Measurements from ENCODE around the gene CDK5RAP3.
"Not testable (repeated sequence)": the region's sequence is repeated elsewhere in the genome, so short reads cannot be mapped to it uniquely, and the experiment has no call there.

The CDK5RAP3 gene

GRCh38 chr17:47999582-47999981, 28.7 kb downstream of the CDK5RAP3 start:
- DNase-seq, result peak; percentile 34 to 88 (median 76)

GRCh38 chr17:48001197-48001596, 30.3 kb downstream of the CDK5RAP3 start:
- peak; percentile 60 to 91 (median 88) for DNase-seq

GRCh38 chr17:48001657-48002056, 30.7 kb downstream of the CDK5RAP3 start:
- not testable (repeated sequence) for DNase-seq

GRCh38 chr17:48002266-48002915, 31.5 kb downstream of the CDK5RAP3 start:
- peak; percentile 83 to 97 (median 92) for DNase-seq

GRCh38 chr17:48002916-48003416, 32.1 kb downstream of the CDK5RAP3 start:
- DNase-seq, result peak in 1 of 4 experiments; percentile 26

GRCh38 chr17:48003417-48004151, 32.7 kb downstream of the CDK5RAP3 start:
- DNase-seq, result peak; percentile 21 to 68 (median 54)

GRCh38 chr17:48004983-48005382, 34.1 kb downstream of the CDK5RAP3 start:
- DNase-seq, result no peak

GRCh38 chr17:48006936-48007709, 36.2 kb downstream of the CDK5RAP3 start:
- DNase-seq, result peak; percentile 43 to 77 (median 66)

- no peak for DNase-seq
Observed at GRCh38 chr17:48010193-48010592, 39.3 kb downstream of the CDK5RAP3 start.

- DNase-seq, result peak in 3 of 4 experiments; percentile 32 to 47 (median 46)
Observed at GRCh38 chr17:48011405-48012150, 40.7 kb downstream of the CDK5RAP3 start.

- DNase-seq, result peak in 3 of 4 experiments; percentile 46 to 73 (median 69)
Observed at GRCh38 chr17:48012151-48012520, 41.2 kb downstream of the CDK5RAP3 start.

GRCh38 chr17:48012654-48013053, 41.7 kb downstream of the CDK5RAP3 start:
- DNase-seq, result no peak

GRCh38 chr17:48013876-48014594, 43.1 kb downstream of the CDK5RAP3 start:
- DNase-seq, result no peak

- DNase-seq, result no peak
Observed at GRCh38 chr17:48014595-48015111, 43.7 kb downstream of the CDK5RAP3 start.

GRCh38 chr17:48016112-48016511, 45.2 kb downstream of the CDK5RAP3 start:
- no peak for DNase-seq

- not testable (repeated sequence) for DNase-seq
Observed at GRCh38 chr17:48017817-48018158, 46.9 kb downstream of the CDK5RAP3 start.

- DNase-seq, result peak in 3 of 4 experiments; percentile 40 to 63 (median 58)
Observed at GRCh38 chr17:48021934-48022333, 51.0 kb downstream of the CDK5RAP3 start.

- no peak for DNase-seq
Observed at GRCh38 chr17:48022901-48023300, 52.0 kb downstream of the CDK5RAP3 start.

GRCh38 chr17:48023400-48024148, 52.7 kb downstream of the CDK5RAP3 start:
- peak; percentile 74 to 90 (median 82) for DNase-seq

Measured in suppressor macrophage (primary cell).